HepG2 (cell line): ENCODE results near the gene NCOA6. TPM values are rescaled to one million over a fixed set of nuclear protein-coding genes. Genes with fewer than 3 reads are reported as not detected.

Source experiments
- ATAC-seq: fragments of 200-7000 bp; cut with Tn5 transposase; 3 replicates; pipeline ENCODE4 v1.9.1; 2020; ENCODE audit warnings: mild to moderate bottlenecking, moderate library complexity
- BruUV-seq: library from RNA; stranded (reverse); fragments of 400-500 nt; replicated peaks from 2 replicates; lab custom pipeline; 2021; lab: Mats Ljungman, UMichigan
- CTCF ChIA-PET: fragments of 300-600 bp; formaldehyde crosslinking; extraction: SDS; loops from one replicate; lab custom pipeline; 2021; ENCODE audit warnings: low total read pairs, inconsistent platforms, low intra/inter-chr PET ratio; lab: Yijun Ruan, JAX
- POLR2A ChIA-PET: fragments of 350-600 bp; sonication (Branson Sonifier 250); formaldehyde crosslinking; loops from one replicate; lab custom pipeline; 2020; ENCODE audit warnings: antibody characterized with exemption, inconsistent platforms; lab: Yijun Ruan, JAX
- DNase-seq: peaks from one replicate; pipeline ENCODE4 v3.0.0-alpha.2; 2015; ENCODE audit warnings: low spot score
- FAIRE-seq: peaks from 3 replicates; lab custom pipeline; 2011; peaks lifted over from hg19 to GRCh38; lab: Jason Lieb, UNC
- H2AFZ ChIP-seq: one replicate; pipeline ENCODE4 v1.6.1; 2011; ENCODE audit warnings: low read length, inconsistent platforms
- H3K27ac ChIP-seq: fragments of 300-600 bp; 3 replicates; pipeline ENCODE4 v1.8.0; 2011; ENCODE audit warnings: mixed run types, mild to moderate bottlenecking, mixed read lengths, low read length, inconsistent platforms; ENCODE audit not compliant: insufficient read depth; ENCODE audit errors: extremely low read length
- H3K27me3 ChIP-seq, 2 experiments: fragments of 200-600 bp in 1 of 2; 2 replicates in 1 of 2; 3 replicates in 1 of 2; pipeline versions ENCODE4 v1.6.0 to v1.8.0; 2011; ENCODE audit warnings: low read length in 2 of 2, mild to moderate bottlenecking in 2 of 2, moderate library complexity in 2 of 2, inconsistent platforms in 1 of 2; ENCODE audit not compliant: insufficient read depth in 2 of 2, control insufficient read depth in 1 of 2
- H3K36me3 ChIP-seq, 2 experiments: fragments of 200-600 bp in 1 of 2; replicated peaks in 1 of 2; 2 replicates in 1 of 2; 3 replicates in 1 of 2; pipeline versions ENCODE4 v1.5.1 to v1.8.0; 2011; ENCODE audit warnings: low read length in 2 of 2, inconsistent platforms in 1 of 2; ENCODE audit not compliant: insufficient read depth in 2 of 2, control insufficient read depth in 1 of 2
- H3K4me1 ChIP-seq: 2 replicates; pipeline ENCODE4 v1.5.1; 2012; ENCODE audit warnings: low read length, inconsistent platforms; ENCODE audit not compliant: insufficient read depth
- H3K4me2 ChIP-seq: 2 replicates; pipeline ENCODE4 v1.6.0; 2011; ENCODE audit warnings: low read depth, low read length, inconsistent platforms
- H3K4me3 ChIP-seq, 3 experiments: fragments of 200-600 bp in 1 of 3; sonication (generic), shearing (Covaris generic) in 1 of 3; replicated peaks in 1 of 3; 2 replicates each; pipeline ENCODE4 v1.5.1; 2011 to 2016; ENCODE audit warnings: low read length in 3 of 3, inconsistent platforms in 2 of 3, low read depth in 2 of 3, mild to moderate bottlenecking in 2 of 3, control low read depth in 1 of 3, mixed read lengths in 1 of 3; ENCODE audit not compliant: insufficient read depth in 1 of 3
- H3K79me2 ChIP-seq: one replicate; pipeline ENCODE4 v1.6.1; 2011; ENCODE audit warnings: low read length, inconsistent platforms; ENCODE audit not compliant: insufficient read depth
- H3K9ac ChIP-seq: 2 replicates; pipeline ENCODE4 v1.6.0; 2011; ENCODE audit warnings: mild to moderate bottlenecking, low read depth, low read length, inconsistent platforms; ENCODE audit not compliant: insufficient read depth
- H3K9me3 ChIP-seq: 2 replicates; pipeline ENCODE4 v1.5.1; 2012; ENCODE audit warnings: mild to moderate bottlenecking, low read length
- H4K20me1 ChIP-seq: 2 replicates; pipeline ENCODE4 v1.6.0; 2011; ENCODE audit warnings: inconsistent platforms, mild to moderate bottlenecking, low read length, moderate library complexity; ENCODE audit not compliant: insufficient read depth
- ATM ChIP-seq: fragments of 450-650 bp; IDR thresholded peaks from 2 replicates; pipeline ENCODE4 v1.7.1; 2017; ENCODE audit warnings: mild to moderate bottlenecking, borderline replicate concordance
- ELF3 ChIP-seq: IDR thresholded peaks from 2 replicates; pipeline ENCODE4 v1.6.1; 2016; ENCODE audit warnings: missing genetic modification reagents, missing compliant biosample characterization
- FOSL1 ChIP-seq: sonication (generic); formaldehyde crosslinking; IDR thresholded peaks from 2 replicates; pipeline ENCODE4 v1.9.0; 2021; ENCODE audit warnings: missing genetic modification reagents, borderline replicate concordance
- GTF3A ChIP-seq: sonication (generic); formaldehyde crosslinking; conservative IDR thresholded peaks from 2 replicates; pipeline ENCODE4 v1.4.0; 2020; ENCODE audit warnings: mild to moderate bottlenecking, missing genetic modification reagents
- HMG20A ChIP-seq: IDR thresholded peaks from 2 replicates; pipeline ENCODE4 v1.6.1; 2016; ENCODE audit warnings: borderline replicate concordance
- JUNB ChIP-seq: sonication (generic); formaldehyde crosslinking; IDR thresholded peaks from 2 replicates; pipeline ENCODE4 v1.8.0; 2022; ENCODE audit warnings: missing genetic modification reagents, mild to moderate bottlenecking, borderline replicate concordance
- NR2F6 ChIP-seq, 2 experiments: IDR thresholded peaks; 2 replicates each; pipeline ENCODE4 v1.6.1; 2016; ENCODE audit warnings: antibody characterized with exemption in 1 of 2, mild to moderate bottlenecking in 1 of 2
- PLRG1 ChIP-seq: fragments of 450-650 bp; conservative IDR thresholded peaks from 2 replicates; pipeline ENCODE4 v1.6.1; 2016
- PRMT3 ChIP-seq: sonication (generic); formaldehyde crosslinking; IDR thresholded peaks from 2 replicates; pipeline ENCODE4 v1.8.1; 2022; ENCODE audit warnings: low read depth, mild to moderate bottlenecking, moderate library complexity, missing genetic modification reagents, borderline replicate concordance
- RBFOX2 ChIP-seq: fragments of 200-400 bp; formaldehyde crosslinking; IDR thresholded peaks from 2 replicates; pipeline ENCODE4 v1.6.1; 2017; ENCODE audit warnings: low read depth, mild to moderate bottlenecking, low read length
- RBM22 ChIP-seq: fragments of 200-400 bp; formaldehyde crosslinking; optimal IDR thresholded peaks from 2 replicates; pipeline ENCODE3; 2017; ENCODE audit warnings: mild to moderate bottlenecking, low read length, moderate library complexity
- TBX2 ChIP-seq: sonication (generic); formaldehyde crosslinking; IDR thresholded peaks from 2 replicates; pipeline ENCODE4 v1.5.0; 2020; ENCODE audit warnings: missing genetic modification reagents, mild to moderate bottlenecking, borderline replicate concordance
- ZNF749 ChIP-seq: sonication (generic); formaldehyde crosslinking; IDR thresholded peaks from 2 replicates; pipeline ENCODE4 v1.8.0; 2022; ENCODE audit warnings: mild to moderate bottlenecking, missing genetic modification reagents, moderate library complexity, borderline replicate concordance
- ZNF766 ChIP-seq: sonication (generic); formaldehyde crosslinking; IDR thresholded peaks from 2 replicates; pipeline ENCODE4 v1.5.0; 2020; ENCODE audit warnings: missing genetic modification reagents, borderline replicate concordance
- ZNF788 ChIP-seq: sonication (generic); formaldehyde crosslinking; IDR thresholded peaks from 2 replicates; pipeline ENCODE4 v1.5.0; 2020; ENCODE audit warnings: mild to moderate bottlenecking, missing genetic modification reagents, borderline replicate concordance
- ZNF878 ChIP-seq: sonication (generic); formaldehyde crosslinking; IDR thresholded peaks from 2 replicates; pipeline ENCODE4 v1.8.1; 2023; ENCODE audit warnings: mild to moderate bottlenecking, missing genetic modification reagents, moderate library complexity
- WGBS: methylation state at CpG from one replicate; pipeline ENCODE4 v1.1.6; 2017; ENCODE audit warnings: low lambda C conversion rate; 5-methylcytosine and 5-hydroxymethylcytosine counted together
- in situ Hi-C: cut with HindIII; loops from 2 replicates; pipeline ENCODE4 v1.10.0; 2017; ENCODE audit warnings: low pct_unique_long_range_greater_than_20kb; ENCODE audit not compliant: extremely low pct_ligation_motif_present
- intact Hi-C: fragments of 100-400 bp; cut with micrococcal nuclease; formaldehyde crosslinking; loops from one replicate; pipeline ENCODE4 v1.10.0; 2022; ENCODE audit not compliant: unreplicated experiment
- polyA plus RNA-seq, 8 experiments: library from polyadenylated mRNA; depleted of rRNA in 3 of 8; stranded (reverse) in 7 of 8; unstranded in 1 of 8; fragments of >200 nt; fragmentation: Illumina TruSeq in 4 of 8; extraction: Trizol in 4 of 8; gene quantifications; 2 replicates each; pipeline versions ENCODE4 v1.2.1 to v1.2.3, GENCODE V29; 2011 to 2016; ENCODE audit warnings: low read depth in 4 of 8, missing spikeins in 1 of 8, mixed read lengths in 1 of 8; ENCODE audit not compliant: insufficient read depth in 1 of 8
- total RNA-seq, 5 experiments: library from RNA; depleted of rRNA; stranded (reverse); fragments of >200 nt; fragmentation: Illumina TruSeq; extraction: Trizol; gene quantifications; 2 replicates each; pipeline ENCODE4 v1.2.3, GENCODE V29; 2016; ENCODE audit warnings: low read depth in 1 of 5
- TF ChIP-seq, protein P1 (sequence below): sonication (generic); formaldehyde crosslinking; IDR thresholded peaks from 2 replicates; pipeline ENCODE4 v1.5.0; 2020; ENCODE audit warnings: missing genetic modification reagents
- TF ChIP-seq, protein P2 (sequence below): sonication (generic); formaldehyde crosslinking; IDR thresholded peaks from 2 replicates; pipeline ENCODE4 v1.5.1; 2020; ENCODE audit warnings: mild to moderate bottlenecking, moderate library complexity, missing genetic modification reagents

The NCOA6 gene
- total and polyA plus RNA-seq, 2 of the 13 experiments (the other 11 are each of a cell fraction or from before 2014, with no cell fraction given): 11.2 to 29.3 TPM

DNA sequence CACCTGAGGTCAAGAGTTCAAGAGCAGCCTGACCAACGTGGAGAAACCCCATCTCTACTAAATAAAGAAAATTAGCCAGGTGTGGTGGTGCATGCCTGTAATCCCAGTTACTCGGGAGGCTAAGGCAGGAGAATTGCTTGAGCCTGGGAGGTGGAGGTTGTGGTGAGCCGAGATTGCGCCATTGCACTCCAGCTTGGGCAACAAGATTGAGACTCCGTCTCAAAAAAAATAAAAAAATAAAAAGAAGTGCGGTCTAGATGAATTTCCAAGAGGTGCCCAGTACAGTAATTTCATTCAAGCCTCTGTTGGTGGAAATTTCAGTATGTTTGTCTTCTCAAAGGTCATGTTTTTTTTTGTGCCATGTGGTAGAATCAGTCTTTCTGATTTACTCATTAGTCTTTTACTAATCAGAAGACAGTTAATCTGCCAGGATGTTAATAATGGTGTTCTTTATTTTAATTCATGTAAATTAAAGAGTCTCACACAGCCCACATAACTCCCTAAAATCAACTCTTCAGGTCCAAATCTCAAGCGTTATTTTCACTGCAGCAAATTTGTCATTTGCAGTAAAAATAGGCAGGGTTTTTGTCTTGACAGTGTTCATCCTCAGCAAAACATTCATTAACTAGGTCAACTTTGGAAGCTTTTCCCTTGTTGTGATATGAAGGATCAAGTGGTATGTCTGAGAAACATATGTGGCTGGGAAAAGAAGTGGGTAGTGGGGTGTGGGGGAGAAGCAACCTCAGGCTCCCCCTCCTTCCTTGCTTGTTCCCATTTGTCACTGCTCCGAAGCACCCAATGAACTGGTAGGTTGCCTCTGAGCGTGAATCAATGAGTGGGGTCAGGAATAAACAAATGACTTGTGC, 108.0 kb downstream of the NCOA6 start:
- no peak for FAIRE-seq
- H3K27me3 ChIP-seq: no peaks in the 10 kb centered on the region
- 20% methylated on average over 9 of the region's 9 CpGs for WGBS
- peak overlapping the region; percentile 50 for H3K4me2 ChIP-seq
- peak overlapping the region; percentile 26 for H3K9ac ChIP-seq
- peaks cover 71% of the 10 kb centered on the region for H3K4me1 ChIP-seq
- ChIA-PET POLR2A (interaction anchor here (2.0 to 16.2 kb wide), 2 partner anchors 13 to 40 kb away, joined by 9 to 168 read pairs; partner anchors contain the start of genes PIGU and TP53INP2), CTCF (no interaction called here)
- BruUV-seq: no TSS peak
- H3K9me3 ChIP-seq: no peaks in the 10 kb centered on the region
- DNase-seq: peak; percentile 90
- peaks cover 3 to 21% of the 10 kb centered on the region in 2 experiments; a peak in 4 of 5 replicates for H3K36me3 ChIP-seq
- peak; percentile 40 for ATAC-seq
- H4K20me1 ChIP-seq: no peaks in the 10 kb centered on the region
- in situ Hi-C loops: no loop called here
- no peaks in the 10 kb centered on the region for H3K79me2 ChIP-seq
- H3K27ac ChIP-seq: peak overlapping the region; percentile 71
- intact Hi-C loops: no loop called here
- H3K4me3 ChIP-seq: peak overlapping the region in 2 of 3 experiments; percentile 2 to 12; a peak in 1 of 6 replicates
- H2AFZ ChIP-seq: no peak overlapping the region
- TF ChIP-seq ZNF878 (CRISPR knock-in tag): no peak; the same call in 1 of the 2 replicates
- TF ChIP-seq RBFOX2: no peak
- TF ChIP-seq TBX2 (CRISPR knock-in tag): no peak; the same call in 1 of the 2 replicates
- no peak for TF ChIP-seq ZNF788 (CRISPR knock-in tag)
- TF ChIP-seq ELF3 (CRISPR knock-in tag): no peak; the same call in 1 of the 2 replicates
- TF ChIP-seq, protein P1, sequence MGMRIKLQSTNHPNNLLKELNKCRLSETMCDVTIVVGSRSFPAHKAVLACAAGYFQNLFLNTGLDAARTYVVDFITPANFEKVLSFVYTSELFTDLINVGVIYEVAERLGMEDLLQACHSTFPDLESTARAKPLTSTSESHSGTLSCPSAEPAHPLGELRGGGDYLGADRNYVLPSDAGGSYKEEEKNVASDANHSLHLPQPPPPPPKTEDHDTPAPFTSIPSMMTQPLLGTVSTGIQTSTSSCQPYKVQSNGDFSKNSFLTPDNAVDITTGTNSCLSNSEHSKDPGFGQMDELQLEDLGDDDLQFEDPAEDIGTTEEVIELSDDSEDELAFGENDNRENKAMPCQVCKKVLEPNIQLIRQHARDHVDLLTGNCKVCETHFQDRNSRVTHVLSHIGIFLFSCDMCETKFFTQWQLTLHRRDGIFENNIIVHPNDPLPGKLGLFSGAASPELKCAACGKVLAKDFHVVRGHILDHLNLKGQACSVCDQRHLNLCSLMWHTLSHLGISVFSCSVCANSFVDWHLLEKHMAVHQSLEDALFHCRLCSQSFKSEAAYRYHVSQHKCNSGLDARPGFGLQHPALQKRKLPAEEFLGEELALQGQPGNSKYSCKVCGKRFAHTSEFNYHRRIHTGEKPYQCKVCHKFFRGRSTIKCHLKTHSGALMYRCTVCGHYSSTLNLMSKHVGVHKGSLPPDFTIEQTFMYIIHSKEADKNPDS (CRISPR knock-in tag): no peak
- TF ChIP-seq PRMT3 (CRISPR knock-in tag): no peak
- no peak for TF ChIP-seq ATM
- TF ChIP-seq FOSL1 (CRISPR knock-in tag): no peak
- no peak for TF ChIP-seq JUNB (CRISPR knock-in tag)
- no peak for TF ChIP-seq ZNF766
- TF ChIP-seq HMG20A (CRISPR knock-in tag): 0 out of 2 replicates have a peak, but pooled peaks have one; percentile 35
- TF ChIP-seq NR2F6 (IDR thresholded peaks at IDR 0.05): peak; percentile 59; the same call in 1 of the 2 replicates
- TF ChIP-seq NR2F6 (CRISPR knock-in tag; IDR thresholded peaks at IDR 0.05): peak; percentile 67; the same call in 1 of the 2 replicates
- no peak for TF ChIP-seq PLRG1
- TF ChIP-seq, protein P2, sequence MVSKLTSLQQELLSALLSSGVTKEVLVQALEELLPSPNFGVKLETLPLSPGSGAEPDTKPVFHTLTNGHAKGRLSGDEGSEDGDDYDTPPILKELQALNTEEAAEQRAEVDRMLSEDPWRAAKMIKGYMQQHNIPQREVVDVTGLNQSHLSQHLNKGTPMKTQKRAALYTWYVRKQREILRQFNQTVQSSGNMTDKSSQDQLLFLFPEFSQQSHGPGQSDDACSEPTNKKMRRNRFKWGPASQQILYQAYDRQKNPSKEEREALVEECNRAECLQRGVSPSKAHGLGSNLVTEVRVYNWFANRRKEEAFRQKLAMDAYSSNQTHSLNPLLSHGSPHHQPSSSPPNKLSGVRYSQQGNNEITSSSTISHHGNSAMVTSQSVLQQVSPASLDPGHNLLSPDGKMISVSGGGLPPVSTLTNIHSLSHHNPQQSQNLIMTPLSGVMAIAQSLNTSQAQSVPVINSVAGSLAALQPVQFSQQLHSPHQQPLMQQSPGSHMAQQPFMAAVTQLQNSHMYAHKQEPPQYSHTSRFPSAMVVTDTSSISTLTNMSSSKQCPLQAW (CRISPR knock-in tag): peak; percentile 64; the same call in 1 of the 2 replicates
- no peak for TF ChIP-seq ZNF749 (CRISPR knock-in tag)
- peak; percentile 69 for TF ChIP-seq RBM22
- TF ChIP-seq GTF3A (CRISPR knock-in tag): no peak
